Gastrocnemius medialis (tissue), 4 donors: ENCODE results near the gene COL6A2. TPM values are rescaled to one million over a fixed set of nuclear protein-coding genes. Genes with fewer than 3 reads are reported as not detected.

Source experiments
- ATAC-seq, 2 donors: fragments of 150-250 bp; one replicate each; pipeline ENCODE4 v1.9.1; 2016
- DNase-seq, 2 donors: peaks; one replicate each; pipeline ENCODE4 v3.0.0-alpha.2; 2019
- H3K27ac ChIP-seq, 4 donors: fragments of 200-600 bp; sonication (generic); 1 replicate in 1 of 4; 2 replicates in 3 of 4; pipeline ENCODE4 v1.5.1; 2016 to 2018; ENCODE audit warnings: mild to moderate bottlenecking in 2 of 4, moderate library complexity in 1 of 4
- H3K27me3 ChIP-seq, 3 donors: fragments of 200-600 bp; sonication (generic) in 2 of 3; 1 replicate in 1 of 3; 2 replicates in 2 of 3; pipeline versions ENCODE4 v1.5.1 to v1.6.0; 2016 to 2019; ENCODE audit warnings: mild to moderate bottlenecking in 1 of 3, moderate library complexity in 1 of 3
- H3K36me3 ChIP-seq, 2 donors: fragments of 200-600 bp; sonication (generic) in 1 of 2; one replicate each; pipeline ENCODE4 v1.5.1; 2017 to 2018
- H3K4me1 ChIP-seq, 2 donors: fragments of 200-600 bp; sonication (generic) in 1 of 2; one replicate each; pipeline ENCODE4 v1.5.1; 2016 to 2017; ENCODE audit warnings: mild to moderate bottlenecking in 2 of 2
- H3K4me3 ChIP-seq, 4 donors: fragments of 200-600 bp; sonication (generic) in 3 of 4; 1 replicate in 1 of 4; 2 replicates in 3 of 4; pipeline ENCODE4 v1.5.1; 2016 to 2019; ENCODE audit warnings: mild to moderate bottlenecking in 2 of 4
- H3K9me3 ChIP-seq, 3 donors: fragments of 200-600 bp; sonication (generic) in 2 of 3; 1 replicate in 1 of 3; 2 replicates in 2 of 3; pipeline ENCODE4 v1.5.1; 2016 to 2019
- CTCF ChIP-seq, 5 experiments: fragments of 450-650 bp in 3 of 5; fragments of 200-600 bp in 2 of 5; sonication (generic) in 2 of 5; IDR thresholded peaks in 4 of 5; conservative IDR thresholded peaks in 1 of 5; 1 replicate in 4 of 5; 2 replicates in 1 of 5; pipeline ENCODE4 v1.5.1; 2016 to 2019; ENCODE audit warnings: antibody characterized with exemption in 5 of 5, mild to moderate bottlenecking in 3 of 5, moderate library complexity in 3 of 5
- POLR2A ChIP-seq, 2 donors: fragments of 450-650 bp; IDR thresholded peaks; one replicate each; pipeline ENCODE4 v1.6.1; 2017; ENCODE audit warnings: antibody characterized with exemption in 2 of 2, mild to moderate bottlenecking in 2 of 2, moderate library complexity in 2 of 2
- in situ Hi-C, 4 donors: fragments of 200-750 bp; cut with MboI; loops; one replicate each; pipeline versions ENCODE4 v1.15.0 to v1.8.0; 2017; ENCODE audit warnings: low sequenced_read_pairs in 4 of 4
- intact Hi-C: fragments of 100-400 bp; cut with DNase I; formaldehyde crosslinking; loops from one replicate; pipeline ENCODE4 v1.15.1; 2023; ENCODE audit warnings: low total_unique reads
- total RNA-seq, 4 donors: library from RNA; depleted of rRNA; stranded (reverse); fragments of >200 nt; gene quantifications; one replicate each; pipeline versions ENCODE4 v1.1.0 to v1.2.3, GENCODE V29; 2016

COL6A2 gene
- total RNA-seq, 4 donors from 2014 or later = 44.0 to 141 (median 88.4) TPM

GRCh38 chr21:46153247-46154154, 55.6 kb downstream of the COL6A2 start:
- Histone ChIP-seq H3K27ac (no peak overlapping the region), H3K4me3 (peak overlapping the region; percentile 7 to 30 (median 20)), H3K4me1 (peaks cover 0 to 10% of the 10 kb centered on the region in 2 donors), H3K27me3 (peaks cover 0 to 9% (median 0%) of the 10 kb centered on the region in 3 donors), H3K9me3 (no peaks in the 10 kb centered on the region), H3K36me3 (no peaks in the 10 kb centered on the region)
- intact Hi-C loops = no loop called here
- in situ Hi-C loops = no loop called here
- peak; percentile 57 to 85 for ATAC-seq
- peak in 1 of 2 donors; percentile 24 for DNase-seq
- TF ChIP-seq POLR2A (IDR thresholded peaks at IDR 0.05) = no peak
- TF ChIP-seq CTCF (IDR thresholded peaks at IDR 0.05 in 4 of 5, conservative IDR thresholded peaks at IDR 0.05 in 1 of 5) = peak; percentile 34 to 76 (median 59)

GRCh38 chr21:46154155-46154954, 56.4 kb downstream of the COL6A2 start:
- in situ Hi-C loops (no loop called here), intact Hi-C loops (no loop called here)
- no peak for TF ChIP-seq CTCF (IDR thresholded peaks at IDR 0.05 in 4 of 5, conservative IDR thresholded peaks at IDR 0.05 in 1 of 5)
- no peak for TF ChIP-seq POLR2A (IDR thresholded peaks at IDR 0.05)
- Histone ChIP-seq H3K4me1 (peaks cover 0 to 10% of the 10 kb centered on the region in 2 donors), H3K9me3 (no peaks in the 10 kb centered on the region), H3K27me3 (peaks cover 0 to 9% (median 0%) of the 10 kb centered on the region in 3 donors), H3K36me3 (no peaks in the 10 kb centered on the region), H3K4me3 (no peak overlapping the region), H3K27ac (no peak overlapping the region)
- ATAC-seq (no peak), DNase-seq (peak in 1 of 2 donors; percentile 8)

- H3K27me3 ChIP-seq = peaks cover 0 to 7% (median 0%) of the 10 kb centered on the region in 3 donors
- no peaks in the 10 kb centered on the region for H3K36me3 ChIP-seq
- H3K9me3 ChIP-seq = no peaks in the 10 kb centered on the region
- in situ Hi-C loops = no loop called here
- no peak for TF ChIP-seq POLR2A (IDR thresholded peaks at IDR 0.05)
- no peak for TF ChIP-seq CTCF (IDR thresholded peaks at IDR 0.05 in 4 of 5, conservative IDR thresholded peaks at IDR 0.05 in 1 of 5)
- H3K4me1 ChIP-seq = peaks cover 0 to 10% of the 10 kb centered on the region in 2 donors
- no peak overlapping the region for H3K27ac ChIP-seq
- H3K4me3 ChIP-seq = no peak overlapping the region
- DNase-seq (peak in 1 of 2 donors; percentile 7), ATAC-seq (no peak)
- intact Hi-C loops = no loop called here
Measured at GRCh38 chr21:46154955-46155513, 57.1 kb downstream of the COL6A2 start.

- H3K36me3 ChIP-seq = no peaks in the 10 kb centered on the region
- H3K4me1 ChIP-seq = peaks cover 0 to 10% of the 10 kb centered on the region in 2 donors
- no peak for ATAC-seq
- no peaks in the 10 kb centered on the region for H3K9me3 ChIP-seq
- intact Hi-C loops (no loop called here), in situ Hi-C loops (no loop called here)
- TF ChIP-seq CTCF (IDR thresholded peaks at IDR 0.05 in 4 of 5, conservative IDR thresholded peaks at IDR 0.05 in 1 of 5) = no peak
- TF ChIP-seq POLR2A (IDR thresholded peaks at IDR 0.05) = no peak
- peaks cover 0 to 3% (median 0%) of the 10 kb centered on the region in 3 donors for H3K27me3 ChIP-seq
- peak in 1 of 2 donors; percentile 7 for DNase-seq
- no peak within 1 kb of the TSS for H3K4me3 ChIP-seq
- H3K27ac ChIP-seq = no peak within 1 kb of the TSS
Measured at GRCh38 chr21:46155514-46156377, 57.8 kb downstream of the COL6A2 start, which contains the start of gene FTCD. Gene FTCD, minus strand, starts transcription at chr21:46155579. Its CDS starts 56 bp downstream, at chr21:46155523.
